ENCODE results near the gene KRT24. TPM values are rescaled to one million over a fixed set of nuclear protein-coding genes. Genes with fewer than 3 reads are reported as not detected.

KRT24 gene
- total and polyA plus RNA-seq, 2 donors = 0.26 to 4.7 TPM

DNA sequence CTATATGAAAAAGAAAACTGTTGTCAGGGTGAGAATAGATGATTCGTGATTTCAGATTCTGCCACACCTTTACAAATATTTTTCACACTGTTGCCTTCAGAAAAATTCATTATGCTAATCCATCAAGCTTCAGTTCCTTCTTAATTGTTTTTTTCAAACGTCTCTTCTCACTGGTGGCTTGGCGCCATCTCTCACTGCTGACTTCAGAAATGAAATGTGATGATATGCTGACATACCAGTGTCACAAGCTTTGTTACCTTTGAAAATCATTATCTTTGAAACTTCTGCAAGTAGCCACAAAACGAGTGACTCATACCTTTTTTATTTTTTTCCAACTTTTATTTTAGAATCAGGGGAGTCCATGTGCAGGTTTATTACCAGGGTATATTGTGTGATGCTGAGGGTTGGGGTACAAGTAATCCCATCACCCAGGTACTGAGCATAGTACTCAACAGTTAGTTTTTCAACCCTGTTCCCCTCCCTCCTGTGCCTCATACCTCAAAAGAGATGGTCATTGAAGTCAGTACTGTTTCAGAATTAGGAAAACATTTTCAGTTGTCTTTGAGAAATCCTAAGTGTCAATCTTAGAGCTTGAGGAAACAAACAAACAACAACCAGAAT, 24.5 kb downstream of the KRT24 start:
- DNase-seq (ENCODE audit: extremely low spot score) = no peak
- H3K27ac ChIP-seq (ENCODE audit: low read depth) = no peak overlapping the region
- WGBS = 54% methylated on average over 4 of the region's 4 CpGs
- no peak overlapping the region for H3K4me3 ChIP-seq (ENCODE audit: low read depth, low read length)
- H3K36me3 ChIP-seq (ENCODE audit: insufficient read depth) = no peaks in the 10 kb centered on the region
- no peaks in the 10 kb centered on the region for H3K4me1 ChIP-seq (ENCODE audit: insufficient read depth)

GRCh38 chr17:40675905-40676304, 27.6 kb downstream of the KRT24 start:
- Histone ChIP-seq H3K4me3 (ENCODE audit: low read depth, low read length) (no peak overlapping the region), H3K27ac (ENCODE audit: low read depth) (no peak overlapping the region), H3K36me3 (ENCODE audit: insufficient read depth) (no peaks in the 10 kb centered on the region), H3K4me1 (ENCODE audit: insufficient read depth) (no peaks in the 10 kb centered on the region)
- 88% methylated on average over 4 of the region's 4 CpGs for WGBS
- no peak for DNase-seq (ENCODE audit: extremely low spot score)

- DNase-seq (ENCODE audit: extremely low spot score) = no peak
- Histone ChIP-seq H3K27ac (ENCODE audit: low read depth) (no peak overlapping the region), H3K4me3 (ENCODE audit: low read depth, low read length) (no peak overlapping the region), H3K4me1 (ENCODE audit: insufficient read depth) (no peaks in the 10 kb centered on the region), H3K36me3 (ENCODE audit: insufficient read depth) (no peaks in the 10 kb centered on the region)
- 84% methylated on average over 2 of the region's 2 CpGs for WGBS
These were observed 30.9 kb downstream of the KRT24 start for GRCh38 chr17:40672654-40673053.

DNA sequence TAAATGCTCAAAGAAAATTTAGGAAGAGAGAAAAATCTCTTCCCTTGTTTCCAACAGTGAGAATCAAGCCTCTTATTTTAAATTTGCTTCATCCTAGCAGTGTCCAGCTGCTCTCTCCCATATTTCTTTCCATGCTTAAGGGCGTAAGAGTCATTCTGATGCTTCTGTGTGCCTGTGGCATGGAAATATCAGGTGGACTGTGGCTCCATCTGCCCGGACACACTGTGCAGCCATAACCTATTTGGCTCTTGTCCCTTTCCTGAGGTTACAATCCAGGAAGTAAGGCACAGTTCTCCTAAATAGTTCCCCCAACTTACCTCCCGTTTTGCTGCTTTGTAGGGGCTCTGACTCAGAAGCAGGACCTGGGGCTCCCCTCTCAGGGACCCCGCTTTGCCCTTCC, 32.3 kb downstream of the KRT24 start:
- no peak for DNase-seq (ENCODE audit: extremely low spot score)
- Histone ChIP-seq H3K36me3 (ENCODE audit: insufficient read depth) (no peaks in the 10 kb centered on the region), H3K27ac (ENCODE audit: low read depth) (no peak overlapping the region), H3K4me1 (ENCODE audit: insufficient read depth) (no peaks in the 10 kb centered on the region), H3K4me3 (ENCODE audit: low read depth, low read length) (no peak overlapping the region)
- 51% methylated on average over 4 of the region's 4 CpGs for WGBS

DNA sequence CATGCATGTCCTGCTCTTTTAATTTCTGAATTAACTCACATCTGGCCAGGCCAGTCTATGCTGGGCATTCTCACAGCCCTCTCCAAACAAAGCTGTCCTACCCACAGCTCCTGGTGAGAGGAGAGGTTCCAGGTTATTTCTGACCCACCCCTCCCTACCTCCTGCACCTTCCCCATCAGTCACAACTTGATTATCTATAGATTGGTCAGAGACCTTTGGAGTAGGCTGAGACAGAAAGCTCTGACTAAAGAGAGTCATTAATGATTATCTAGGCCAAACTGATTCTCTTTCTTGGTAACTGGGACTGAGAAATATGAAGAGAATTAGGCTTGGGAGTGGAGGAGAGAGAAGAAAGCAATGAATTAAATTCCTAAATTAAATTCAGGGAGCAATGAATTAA, 37.2 kb downstream of the KRT24 start:
- Histone ChIP-seq H3K27ac (ENCODE audit: low read depth) (no peak overlapping the region), H3K36me3 (ENCODE audit: insufficient read depth) (no peaks in the 10 kb centered on the region), H3K4me1 (ENCODE audit: insufficient read depth) (no peaks in the 10 kb centered on the region), H3K4me3 (ENCODE audit: low read depth, low read length) (no peak overlapping the region)
- no peak for DNase-seq (ENCODE audit: extremely low spot score)

DNA sequence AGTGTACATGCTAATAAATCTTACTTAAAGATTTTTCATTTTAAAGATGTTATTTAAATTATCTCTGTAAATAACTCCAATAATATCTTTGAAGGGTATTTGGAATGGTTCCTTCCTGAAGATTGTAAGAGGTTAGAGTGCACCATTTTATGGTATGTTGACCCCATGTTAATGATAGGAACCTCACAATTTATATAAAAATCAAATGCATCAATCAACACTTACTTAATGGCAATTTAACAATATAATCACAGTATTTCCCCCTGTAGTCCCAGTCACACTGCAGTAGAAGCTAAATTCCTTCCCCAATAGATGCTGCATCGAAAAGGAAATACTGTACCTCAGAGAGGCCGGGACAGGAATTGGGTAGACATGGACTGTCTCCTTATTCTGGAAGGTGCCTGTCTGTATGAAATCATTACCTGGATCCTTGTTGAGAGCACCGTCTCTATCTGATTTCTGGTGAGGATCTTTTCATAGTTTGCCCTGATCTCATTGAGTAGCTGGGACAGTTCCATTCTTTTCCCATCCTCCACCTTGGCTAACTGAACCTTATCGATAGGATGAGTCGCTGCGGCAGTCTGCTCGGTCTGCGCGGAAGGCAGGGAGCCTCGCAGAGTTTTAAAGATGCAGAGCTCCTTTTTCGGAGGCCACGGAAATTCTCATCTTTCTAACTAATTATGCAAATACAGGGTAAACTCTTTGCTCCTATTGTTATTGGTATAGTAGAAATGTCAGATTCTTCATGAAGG, 38.8 kb downstream of the KRT24 start, which contains the start of gene KRT222:
TSS of gene KRT222 (minus strand) at position 596 of the 752 bp plus-strand sequence. CDS start at position 518, 78 bp downstream.
- 6% methylated on average over 12 of the region's 12 CpGs for WGBS
- Histone ChIP-seq H3K4me1 (ENCODE audit: insufficient read depth) (no peaks in the 10 kb centered on the region), H3K27ac (ENCODE audit: low read depth) (no peak within 1 kb of the TSS), H3K36me3 (ENCODE audit: insufficient read depth) (no peaks in the 10 kb centered on the region), H3K4me3 (ENCODE audit: low read depth, low read length) (peak within 1 kb of the TSS; percentile 18)
- DNase-seq (ENCODE audit: extremely low spot score) = no peak

GRCh38 chr17:40663252-40663651, 40.3 kb downstream of the KRT24 start:
- Histone ChIP-seq H3K27ac (ENCODE audit: low read depth) (no peak overlapping the region), H3K4me3 (ENCODE audit: low read depth, low read length) (no peak overlapping the region), H3K4me1 (ENCODE audit: insufficient read depth) (no peaks in the 10 kb centered on the region), H3K36me3 (ENCODE audit: insufficient read depth) (no peaks in the 10 kb centered on the region)
- no peak for DNase-seq (ENCODE audit: extremely low spot score)
- 81% methylated on average over 3 of the region's 3 CpGs for WGBS

DNA sequence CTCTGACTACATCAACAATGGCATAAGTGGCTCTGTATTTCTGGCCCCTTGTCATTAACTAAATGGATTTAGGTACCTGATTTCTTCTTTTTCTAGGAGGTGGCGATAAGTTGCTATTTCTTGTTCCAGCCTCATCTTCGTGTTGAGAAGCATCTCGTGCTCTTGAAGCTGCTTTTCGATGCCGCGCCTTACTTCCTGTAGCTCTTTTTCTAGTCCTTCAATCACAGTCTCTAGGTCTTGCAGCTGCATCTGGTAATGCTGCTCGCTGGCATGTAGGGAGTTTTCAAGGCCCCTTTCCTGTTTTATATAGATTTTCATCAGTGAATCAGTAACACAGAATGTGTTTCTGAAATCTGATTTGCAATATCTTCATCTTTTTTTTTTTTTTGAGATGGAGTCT, 43.6 kb downstream of the KRT24 start:
- H3K4me3 ChIP-seq (ENCODE audit: low read depth, low read length) = no peak overlapping the region
- WGBS = 78% methylated on average over 7 of the region's 7 CpGs
- DNase-seq (ENCODE audit: extremely low spot score) = no peak
- no peaks in the 10 kb centered on the region for H3K4me1 ChIP-seq (ENCODE audit: insufficient read depth)
- H3K27ac ChIP-seq (ENCODE audit: low read depth) = no peak overlapping the region
- H3K36me3 ChIP-seq (ENCODE audit: insufficient read depth) = no peaks in the 10 kb centered on the region

DNA sequence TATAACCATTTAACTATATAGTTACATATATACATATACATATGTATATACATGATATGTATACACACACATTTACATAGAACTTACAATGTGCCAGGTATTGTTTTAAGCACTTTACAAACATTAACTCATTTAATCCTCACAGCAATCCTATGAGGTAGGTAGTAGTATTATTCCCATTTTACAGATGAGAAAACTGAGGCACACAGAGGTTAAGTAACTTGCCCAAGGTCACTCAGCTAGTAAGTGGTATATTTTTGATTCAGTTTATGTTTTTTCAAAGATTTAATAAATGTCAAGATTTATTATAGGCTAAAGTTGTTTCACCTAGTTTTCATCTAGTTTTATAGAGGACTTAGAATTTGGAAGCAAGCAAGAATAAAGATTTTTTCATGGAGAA, 45.2 kb downstream of the KRT24 start:
- Histone ChIP-seq H3K4me3 (ENCODE audit: low read depth, low read length) (no peak overlapping the region), H3K36me3 (ENCODE audit: insufficient read depth) (no peaks in the 10 kb centered on the region), H3K27ac (ENCODE audit: low read depth) (no peak overlapping the region), H3K4me1 (ENCODE audit: insufficient read depth) (no peaks in the 10 kb centered on the region)
- DNase-seq (ENCODE audit: extremely low spot score) = no peak

DNA sequence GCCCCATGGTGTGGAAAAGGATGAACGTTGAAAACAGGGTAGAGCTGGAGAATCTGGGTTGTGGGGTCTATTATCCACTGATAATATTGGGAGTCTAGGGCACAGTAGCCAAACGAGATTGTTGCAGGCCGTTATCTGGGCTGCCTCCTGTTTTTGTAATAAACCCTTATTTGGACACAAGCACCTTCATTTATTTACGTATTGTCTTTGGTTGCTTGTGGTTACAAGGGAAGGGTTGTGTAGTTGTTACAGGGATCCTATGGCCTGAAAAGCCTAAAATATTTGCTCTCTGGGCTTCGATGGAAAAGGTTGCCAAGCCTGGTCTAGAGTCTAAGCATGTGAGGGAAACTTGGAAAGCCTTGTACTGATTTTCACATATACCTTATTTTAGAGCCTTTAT, 51.6 kb downstream of the KRT24 start:
- H3K4me3 ChIP-seq (ENCODE audit: low read depth, low read length) = no peak overlapping the region
- 62% methylated on average over 5 of the region's 5 CpGs for WGBS
- H3K36me3 ChIP-seq (ENCODE audit: insufficient read depth) = no peaks in the 10 kb centered on the region
- H3K4me1 ChIP-seq (ENCODE audit: insufficient read depth) = no peaks in the 10 kb centered on the region
- DNase-seq (ENCODE audit: extremely low spot score) = no peak
- H3K27ac ChIP-seq (ENCODE audit: low read depth) = no peak overlapping the region

DNA sequence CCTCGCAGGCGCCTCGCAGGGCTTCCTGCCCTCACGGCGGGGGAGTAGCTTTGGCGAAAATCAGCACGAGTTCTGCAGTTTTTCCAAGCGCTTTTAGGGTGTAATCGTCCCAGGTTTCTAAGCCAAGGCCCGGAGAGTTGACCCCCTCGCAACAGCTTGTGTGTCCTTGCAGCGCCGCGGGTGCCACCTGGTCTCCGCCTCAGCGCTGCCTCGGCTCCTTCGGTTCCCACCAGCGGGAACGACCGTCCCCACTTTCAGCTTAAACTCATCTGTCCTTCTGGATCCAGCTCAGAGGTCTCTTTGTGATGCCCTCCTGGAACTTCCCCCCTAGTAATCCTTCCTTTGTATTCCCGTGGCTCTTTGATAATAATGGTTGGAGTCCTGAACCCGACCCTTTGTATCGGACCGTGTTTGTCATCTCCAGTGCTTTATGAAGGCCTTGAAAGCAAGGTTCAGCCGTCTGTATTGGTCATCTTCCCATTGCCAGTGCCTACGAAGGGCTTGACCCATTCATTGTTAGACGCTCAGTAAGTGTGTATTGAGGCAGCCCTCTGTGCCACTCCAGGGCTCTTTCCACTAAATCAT, 55.1 kb downstream of the KRT24 start:
- Histone ChIP-seq H3K36me3 (ENCODE audit: insufficient read depth) (no peaks in the 10 kb centered on the region), H3K4me3 (ENCODE audit: low read depth, low read length) (peak overlapping the region; percentile 87), H3K4me1 (ENCODE audit: insufficient read depth) (peaks cover 1% of the 10 kb centered on the region), H3K27ac (ENCODE audit: low read depth) (peak overlapping the region; percentile 98)
- DNase-seq (ENCODE audit: extremely low spot score) = no peak
- 3% methylated on average over 28 of the region's 28 CpGs for WGBS

Other genes starting within 250 kb of the KRT24 start
- 5.4 TPM for gene TNS4, start 202.1 kb downstream of the KRT24 start, total RNA-seq
- gene TNS4, start 202.1 kb downstream of the KRT24 start, polyA plus RNA-seq = 5.0 TPM
- gene CCR7, start 138.3 kb downstream of the KRT24 start, total RNA-seq = 0.58 TPM
- 0.39 TPM for gene CCR7, start 138.3 kb downstream of the KRT24 start, polyA plus RNA-seq
- 126 TPM for gene SMARCE1, start 55.9 kb downstream of the KRT24 start, total RNA-seq
- gene SMARCE1, start 55.9 kb downstream of the KRT24 start, polyA plus RNA-seq = 97.6 TPM
- gene KRT222, start 38.6 kb downstream of the KRT24 start, total RNA-seq = 1.1 TPM
- 0.65 TPM for gene KRT222, start 38.6 kb downstream of the KRT24 start, polyA plus RNA-seq
- gene KRT25, start 51.6 kb upstream of the KRT24 start, total RNA-seq = not detected
- not detected for gene KRT25, start 51.6 kb upstream of the KRT24 start, polyA plus RNA-seq
- not detected for gene KRT26, start 68.4 kb upstream of the KRT24 start, total RNA-seq
- not detected for gene KRT26, start 68.4 kb upstream of the KRT24 start, polyA plus RNA-seq
- gene KRT27, start 78.8 kb upstream of the KRT24 start, total RNA-seq = not detected
- gene KRT27, start 78.8 kb upstream of the KRT24 start, polyA plus RNA-seq = not detected
- gene KRT28, start 96.2 kb upstream of the KRT24 start, total RNA-seq = not detected
- not detected for gene KRT28, start 96.2 kb upstream of the KRT24 start, polyA plus RNA-seq
- 4.8 TPM for gene KRT10, start 118.9 kb upstream of the KRT24 start, total RNA-seq
- gene KRT10, start 118.9 kb upstream of the KRT24 start, polyA plus RNA-seq = 21.5 TPM
- gene KRT12, start 163.5 kb upstream of the KRT24 start, total RNA-seq = not detected
- not detected for gene KRT12, start 163.5 kb upstream of the KRT24 start, polyA plus RNA-seq
- gene KRT20, start 181.5 kb upstream of the KRT24 start, total RNA-seq = 23.2 TPM
- gene KRT20, start 181.5 kb upstream of the KRT24 start, polyA plus RNA-seq = 2.2 TPM
- gene KRT23, start 233.9 kb upstream of the KRT24 start, total RNA-seq = 14.7 TPM
- gene KRT23, start 233.9 kb upstream of the KRT24 start, polyA plus RNA-seq = 0.87 TPM

Data from urinary bladder (tissue), 4 donors.